ENCODE data around the gene FAM72C.
"Not testable (repeated sequence)": the region's sequence is repeated elsewhere in the genome, so short reads cannot be mapped to it uniquely, and the experiment has no call there.

GRCh38 chr1:143943319-143943978 is 28.3 kb downstream of the FAM72C start:
- TF ChIP-seq CTCF (IDR thresholded peaks at IDR 0.05; ENCODE audit: insufficient read depth, low read depth, low read length); EZH2 (IDR thresholded peaks at IDR 0.05; ENCODE audit: insufficient read depth, low read length): not testable (repeated sequence)

All from astrocyte (in vitro differentiated cells and primary cell).